NT2/D1 (cell line): ENCODE measurements around the gene ACTG2.
"Not testable (repeated sequence)": the region's sequence is repeated elsewhere in the genome, so short reads cannot be mapped to it uniquely, and the experiment has no call there.

Experiments used
- DNase-seq: peaks from one replicate; pipeline ENCODE4 v3.0.0-alpha.2; 2011; ENCODE audit warnings: low read depth, low spot score
- H3K27me3 ChIP-seq: 2 replicates; pipeline ENCODE4 v1.6.0; 2011; ENCODE audit warnings: mild to moderate bottlenecking; ENCODE audit not compliant: insufficient read length, insufficient read depth
- H3K36me3 ChIP-seq: 2 replicates; pipeline ENCODE4 v1.6.1; 2011; ENCODE audit warnings: mild to moderate bottlenecking, low read length, mixed read lengths; ENCODE audit not compliant: insufficient read depth, insufficient read length
- H3K4me1 ChIP-seq: 2 replicates; pipeline ENCODE4 v1.5.1; 2011; ENCODE audit not compliant: insufficient read depth, insufficient read length
- H3K4me3 ChIP-seq: 2 replicates; pipeline ENCODE4 v1.5.1; 2011; ENCODE audit warnings: low read depth; ENCODE audit not compliant: insufficient read length
- H3K9ac ChIP-seq: 2 replicates; pipeline ENCODE4 v1.6.0; 2011; ENCODE audit warnings: low read depth; ENCODE audit not compliant: insufficient read length
- H3K9me3 ChIP-seq: 2 replicates; pipeline ENCODE4 v1.5.1; 2011; ENCODE audit warnings: mild to moderate bottlenecking, low read length; ENCODE audit not compliant: insufficient read depth
- SUZ12 ChIP-seq: IDR thresholded peaks from 2 replicates; pipeline ENCODE4 v1.6.1; 2011; ENCODE audit not compliant: insufficient read length, insufficient read depth; ENCODE audit errors: extremely low read depth
- YY1 ChIP-seq: IDR thresholded peaks from 2 replicates; pipeline ENCODE4 v1.6.1; 2011; ENCODE audit not compliant: insufficient read length, insufficient read depth
- ZNF274 ChIP-seq: IDR thresholded peaks from 2 replicates; pipeline ENCODE4 v1.6.1; 2011; ENCODE audit warnings: mild to moderate bottlenecking, low read depth, low read length

The ACTG2 gene

GRCh38 chr2:73899801-73900336 lies 7.1 kb downstream of the ACTG2 start:
- no peaks in the 10 kb centered on the region for H3K9me3 ChIP-seq
- H3K9ac ChIP-seq = no peak overlapping the region
- no peak for DNase-seq
- no peak overlapping the region for H3K4me3 ChIP-seq
- no peaks in the 10 kb centered on the region for H3K4me1 ChIP-seq
- TF ChIP-seq SUZ12 = no peak
- no peak for TF ChIP-seq ZNF274
- no peak for TF ChIP-seq YY1
- no peaks in the 10 kb centered on the region for H3K27me3 ChIP-seq
- H3K36me3 ChIP-seq = no peaks in the 10 kb centered on the region

DNA sequence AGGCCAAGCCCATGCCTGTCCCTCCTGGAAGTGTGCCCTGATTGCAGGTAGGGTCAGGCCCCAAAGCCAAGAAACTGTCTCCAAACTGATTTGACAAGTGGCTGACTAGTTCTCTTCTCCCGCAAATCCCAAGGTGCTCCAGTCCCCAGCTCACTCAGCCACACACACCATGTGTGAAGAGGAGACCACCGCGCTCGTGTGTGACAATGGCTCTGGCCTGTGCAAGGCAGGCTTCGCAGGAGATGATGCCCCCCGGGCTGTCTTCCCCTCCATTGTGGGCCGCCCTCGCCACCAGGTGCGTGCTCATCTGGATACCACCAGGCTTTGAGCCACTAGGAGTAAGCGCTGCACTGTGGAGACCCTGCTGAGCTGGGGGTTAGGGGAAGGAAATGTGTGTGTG lies 8.3 kb downstream of the ACTG2 start:
- no peak overlapping the region for H3K9ac ChIP-seq
- H3K27me3 ChIP-seq = no peaks in the 10 kb centered on the region
- DNase-seq = no peak
- no peaks in the 10 kb centered on the region for H3K36me3 ChIP-seq
- H3K4me3 ChIP-seq = no peak overlapping the region
- TF ChIP-seq ZNF274 = no peak
- TF ChIP-seq SUZ12 = no peak
- TF ChIP-seq YY1 = no peak
- H3K9me3 ChIP-seq = no peaks in the 10 kb centered on the region
- H3K4me1 ChIP-seq = no peaks in the 10 kb centered on the region

DNA sequence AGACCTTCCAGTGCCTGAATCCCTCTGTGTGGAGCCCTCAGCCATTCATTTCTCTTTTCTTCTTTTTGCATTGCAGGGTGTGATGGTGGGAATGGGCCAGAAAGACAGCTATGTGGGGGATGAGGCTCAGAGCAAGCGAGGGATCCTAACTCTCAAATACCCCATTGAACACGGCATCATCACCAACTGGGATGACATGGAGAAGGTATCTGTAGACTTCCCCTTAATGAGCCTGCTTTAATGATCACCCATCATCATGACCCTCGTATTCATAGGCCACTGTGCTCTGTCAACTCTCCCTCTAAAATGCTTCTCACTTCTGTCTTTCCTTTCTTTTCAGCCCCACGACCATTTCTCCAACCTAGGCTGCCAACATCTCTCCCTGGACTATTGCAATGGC lies 9.5 kb downstream of the ACTG2 start:
- no peaks in the 10 kb centered on the region for H3K36me3 ChIP-seq
- H3K9me3 ChIP-seq = no peaks in the 10 kb centered on the region
- no peaks in the 10 kb centered on the region for H3K4me1 ChIP-seq
- DNase-seq = no peak
- TF ChIP-seq SUZ12 (no peak), YY1 (no peak), ZNF274 (no peak)
- no peak overlapping the region for H3K4me3 ChIP-seq
- no peaks in the 10 kb centered on the region for H3K27me3 ChIP-seq
- no peak overlapping the region for H3K9ac ChIP-seq

GRCh38 chr2:73903313-73903712 lies 10.5 kb downstream of the ACTG2 start:
- Histone ChIP-seq H3K9me3 (no peaks in the 10 kb centered on the region), H3K4me3 (no peak overlapping the region), H3K36me3 (no peaks in the 10 kb centered on the region), H3K4me1 (no peaks in the 10 kb centered on the region), H3K9ac (no peak overlapping the region), H3K27me3 (no peaks in the 10 kb centered on the region)
- DNase-seq = no peak
- no peak for TF ChIP-seq ZNF274
- TF ChIP-seq SUZ12 = no peak
- no peak for TF ChIP-seq YY1

- H3K9ac ChIP-seq, H3K36me3 ChIP-seq, DNase-seq, H3K4me3 ChIP-seq, H3K9me3 ChIP-seq, H3K4me1 ChIP-seq, H3K27me3 ChIP-seq: not testable (repeated sequence)
Measured at GRCh38 chr2:73903949-73904613, 11.3 kb downstream of the ACTG2 start.

DNA sequence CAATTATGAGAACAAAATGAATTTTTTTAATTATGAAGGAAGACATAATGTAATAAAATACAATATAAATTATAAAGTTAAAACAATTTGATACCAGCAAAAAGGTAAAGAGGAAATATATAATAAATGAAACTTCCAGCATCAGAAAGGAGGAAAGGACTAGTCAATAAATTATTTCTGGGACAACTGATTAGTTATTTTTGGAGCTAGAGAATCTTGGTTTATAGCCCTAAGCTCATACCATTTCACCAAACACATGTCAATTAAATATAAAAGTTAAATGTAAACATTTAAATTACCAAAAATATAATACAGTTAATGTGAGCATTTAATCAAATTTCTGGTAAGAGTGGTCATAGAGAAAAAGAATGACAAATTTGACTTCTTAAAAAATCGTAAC lies 12.1 kb downstream of the ACTG2 start:
- DNase-seq = no peak
- Histone ChIP-seq H3K4me1 (no peaks in the 10 kb centered on the region), H3K9me3 (no peaks in the 10 kb centered on the region), H3K36me3 (no peaks in the 10 kb centered on the region), H3K27me3 (no peaks in the 10 kb centered on the region), H3K9ac (no peak overlapping the region), H3K4me3 (no peak overlapping the region)
- no peak for TF ChIP-seq SUZ12
- no peak for TF ChIP-seq YY1
- TF ChIP-seq ZNF274 = no peak

- TF ChIP-seq ZNF274 = no peak
- TF ChIP-seq YY1 = no peak
- TF ChIP-seq SUZ12 = no peak
- Histone ChIP-seq H3K27me3 (no peaks in the 10 kb centered on the region), H3K4me3 (no peak overlapping the region), H3K36me3 (no peaks in the 10 kb centered on the region), H3K9ac (no peak overlapping the region), H3K4me1 (no peaks in the 10 kb centered on the region), H3K9me3 (no peaks in the 10 kb centered on the region)
- no peak for DNase-seq
Measured at GRCh38 chr2:73906847-73907505, 14.2 kb downstream of the ACTG2 start.
